Anterior cingulate cortex (tissue), 58 donors: ENCODE results near the gene MLEC.
"Not testable (repeated sequence)": the region's sequence is repeated elsewhere in the genome, so short reads cannot be mapped to it uniquely, and the experiment has no call there.

Experiments used
- DNase-seq, 58 donors: peaks; one replicate each; lab custom pipeline; 2025; lab: John Stamatoyannopoulos, UW

Gene MLEC

GRCh38 chr12:120659151-120659525, 27.8 kb upstream of the MLEC start:
- DNase-seq, result no peak

GRCh38 chr12:120661432-120661831, 25.5 kb upstream of the MLEC start:
- DNase-seq, result no peak

GRCh38 chr12:120662879-120663278, 24.1 kb upstream of the MLEC start:
- DNase-seq, result no peak

- DNase-seq, result no peak
Observed at GRCh38 chr12:120663741-120664140, 23.2 kb upstream of the MLEC start.

GRCh38 chr12:120666571-120667390, 20.2 kb upstream of the MLEC start:
- no peak for DNase-seq

GRCh38 chr12:120668091-120668867, 18.7 kb upstream of the MLEC start:
- DNase-seq, result no peak

- DNase-seq, result peak in 4 of 58 donors; percentile 11 to 56 (median 28)
Observed at GRCh38 chr12:120668868-120669840, 17.8 kb upstream of the MLEC start.

- DNase-seq, result not testable (repeated sequence)
Observed at GRCh38 chr12:120670237-120670636, 16.7 kb upstream of the MLEC start.

GRCh38 chr12:120670667-120671066, 16.3 kb upstream of the MLEC start:
- DNase-seq, result no peak

GRCh38 chr12:120674097-120674636, 12.8 kb upstream of the MLEC start:
- no peak for DNase-seq

- DNase-seq, result no peak
Observed at GRCh38 chr12:120677765-120678473, 9.0 kb upstream of the MLEC start.

GRCh38 chr12:120678572-120678971, 8.4 kb upstream of the MLEC start:
- no peak for DNase-seq

- DNase-seq, result no peak
Observed at GRCh38 chr12:120680165-120680738, 6.7 kb upstream of the MLEC start.

- DNase-seq, result no peak
Observed at GRCh38 chr12:120684523-120684932, 2.4 kb upstream of the MLEC start.

- DNase-seq, result no peak
Observed at GRCh38 chr12:120685522-120685921, 1.4 kb upstream of the MLEC start.

GRCh38 chr12:120686151-120686689, 729 bp upstream of the MLEC start:
- peak; percentile 85 to 100 (median 97) for DNase-seq

- DNase-seq, result peak in 2 of 58 donors; percentile 13 to 38
Observed at GRCh38 chr12:120687578-120688289, 785 bp downstream of the MLEC start.

- DNase-seq, result peak in 1 of 58 donors; percentile 19
Observed at GRCh38 chr12:120688527-120689071, 1.6 kb downstream of the MLEC start.
